ENCODE data around the gene HMGCLL1.

Gene HMGCLL1

DNA sequence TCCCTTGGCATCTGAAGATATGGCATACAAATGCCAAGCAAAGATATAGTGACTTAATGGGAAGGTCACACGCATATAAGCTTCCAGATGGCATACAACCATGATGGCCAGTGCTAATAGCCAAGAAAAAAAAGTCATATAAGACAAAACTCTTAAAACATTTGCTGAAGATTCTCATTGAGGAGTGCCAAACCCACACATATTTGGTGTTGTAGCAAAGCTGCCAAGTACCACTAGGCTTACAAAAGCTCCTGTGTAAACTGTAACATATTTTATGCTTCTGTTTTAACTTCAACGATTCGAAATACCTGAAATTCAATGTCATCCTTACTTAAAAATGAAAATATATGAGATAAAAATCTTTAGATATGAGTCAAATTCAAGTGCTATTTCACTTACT lies 123.0 kb downstream of the HMGCLL1 start:
- TF ChIP-seq ZC3H10 (CRISPR knock-in tag; IDR thresholded peaks at IDR 0.05): no peak
- ATAC-seq: no peak

GRCh38 chr6:55450005-55450404 lies 129.0 kb downstream of the HMGCLL1 start:
- ATAC-seq: no peak
- TF ChIP-seq ZFP3 (CRISPR knock-in tag; IDR thresholded peaks at IDR 0.05) (no peak), CSRNP3 (CRISPR knock-in tag; IDR thresholded peaks at IDR 0.05) (no peak), TOX (CRISPR knock-in tag; IDR thresholded peaks at IDR 0.05; ENCODE audit: borderline replicate concordance) (no peak), ARNTL (CRISPR knock-in tag; IDR thresholded peaks at IDR 0.05; ENCODE audit: borderline replicate concordance, low read depth) (no peak), BACH2 (CRISPR knock-in tag; IDR thresholded peaks at IDR 0.05; ENCODE audit: borderline replicate concordance) (no peak), RARB (CRISPR knock-in tag; IDR thresholded peaks at IDR 0.05) (no peak), TCF4 (CRISPR knock-in tag; IDR thresholded peaks at IDR 0.05; ENCODE audit: borderline replicate concordance) (no peak), ZNF70 (CRISPR knock-in tag; IDR thresholded peaks at IDR 0.05) (no peak), ZNF8 (CRISPR knock-in tag; IDR thresholded peaks at IDR 0.05) (no peak), OSR1 (CRISPR knock-in tag; IDR thresholded peaks at IDR 0.05) (no peak), PPARA (CRISPR knock-in tag; IDR thresholded peaks at IDR 0.05; ENCODE audit: borderline replicate concordance) (no peak), SNAI2 (CRISPR knock-in tag; IDR thresholded peaks at IDR 0.05) (no peak)
- TF ChIP-seq, protein P1, sequence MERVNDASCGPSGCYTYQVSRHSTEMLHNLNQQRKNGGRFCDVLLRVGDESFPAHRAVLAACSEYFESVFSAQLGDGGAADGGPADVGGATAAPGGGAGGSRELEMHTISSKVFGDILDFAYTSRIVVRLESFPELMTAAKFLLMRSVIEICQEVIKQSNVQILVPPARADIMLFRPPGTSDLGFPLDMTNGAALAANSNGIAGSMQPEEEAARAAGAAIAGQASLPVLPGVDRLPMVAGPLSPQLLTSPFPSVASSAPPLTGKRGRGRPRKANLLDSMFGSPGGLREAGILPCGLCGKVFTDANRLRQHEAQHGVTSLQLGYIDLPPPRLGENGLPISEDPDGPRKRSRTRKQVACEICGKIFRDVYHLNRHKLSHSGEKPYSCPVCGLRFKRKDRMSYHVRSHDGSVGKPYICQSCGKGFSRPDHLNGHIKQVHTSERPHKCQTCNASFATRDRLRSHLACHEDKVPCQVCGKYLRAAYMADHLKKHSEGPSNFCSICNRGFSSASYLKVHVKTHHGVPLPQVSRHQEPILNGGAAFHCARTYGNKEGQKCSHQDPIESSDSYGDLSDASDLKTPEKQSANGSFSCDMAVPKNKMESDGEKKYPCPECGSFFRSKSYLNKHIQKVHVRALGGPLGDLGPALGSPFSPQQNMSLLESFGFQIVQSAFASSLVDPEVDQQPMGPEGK (CRISPR knock-in tag; IDR thresholded peaks at IDR 0.05; ENCODE audit: borderline replicate concordance): no peak
- TF ChIP-seq, protein P2, sequence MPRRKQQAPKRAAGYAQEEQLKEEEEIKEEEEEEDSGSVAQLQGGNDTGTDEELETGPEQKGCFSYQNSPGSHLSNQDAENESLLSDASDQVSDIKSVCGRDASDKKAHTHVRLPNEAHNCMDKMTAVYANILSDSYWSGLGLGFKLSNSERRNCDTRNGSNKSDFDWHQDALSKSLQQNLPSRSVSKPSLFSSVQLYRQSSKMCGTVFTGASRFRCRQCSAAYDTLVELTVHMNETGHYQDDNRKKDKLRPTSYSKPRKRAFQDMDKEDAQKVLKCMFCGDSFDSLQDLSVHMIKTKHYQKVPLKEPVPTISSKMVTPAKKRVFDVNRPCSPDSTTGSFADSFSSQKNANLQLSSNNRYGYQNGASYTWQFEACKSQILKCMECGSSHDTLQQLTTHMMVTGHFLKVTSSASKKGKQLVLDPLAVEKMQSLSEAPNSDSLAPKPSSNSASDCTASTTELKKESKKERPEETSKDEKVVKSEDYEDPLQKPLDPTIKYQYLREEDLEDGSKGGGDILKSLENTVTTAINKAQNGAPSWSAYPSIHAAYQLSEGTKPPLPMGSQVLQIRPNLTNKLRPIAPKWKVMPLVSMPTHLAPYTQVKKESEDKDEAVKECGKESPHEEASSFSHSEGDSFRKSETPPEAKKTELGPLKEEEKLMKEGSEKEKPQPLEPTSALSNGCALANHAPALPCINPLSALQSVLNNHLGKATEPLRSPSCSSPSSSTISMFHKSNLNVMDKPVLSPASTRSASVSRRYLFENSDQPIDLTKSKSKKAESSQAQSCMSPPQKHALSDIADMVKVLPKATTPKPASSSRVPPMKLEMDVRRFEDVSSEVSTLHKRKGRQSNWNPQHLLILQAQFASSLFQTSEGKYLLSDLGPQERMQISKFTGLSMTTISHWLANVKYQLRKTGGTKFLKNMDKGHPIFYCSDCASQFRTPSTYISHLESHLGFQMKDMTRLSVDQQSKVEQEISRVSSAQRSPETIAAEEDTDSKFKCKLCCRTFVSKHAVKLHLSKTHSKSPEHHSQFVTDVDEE (CRISPR knock-in tag; IDR thresholded peaks at IDR 0.05): no peak

DNA sequence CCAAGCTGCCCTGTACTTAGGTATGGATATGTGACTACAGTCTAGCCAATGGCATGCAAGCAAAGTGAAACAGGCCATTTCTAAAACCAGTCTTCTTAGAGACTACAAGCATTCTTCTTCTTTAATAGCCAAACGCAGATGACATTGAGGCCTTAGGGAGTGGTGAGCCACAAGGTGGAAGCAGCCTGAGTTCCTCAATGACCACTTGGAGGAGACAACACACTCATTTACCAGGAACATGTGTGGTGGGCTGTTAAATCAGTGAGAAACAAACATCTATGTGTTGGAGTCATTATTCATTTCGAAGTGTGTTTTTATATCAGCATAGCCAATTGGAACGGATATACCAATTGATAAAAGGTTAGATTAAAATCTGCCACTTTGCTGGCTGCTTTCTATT lies 129.8 kb downstream of the HMGCLL1 start:
- TF ChIP-seq TOX (CRISPR knock-in tag; IDR thresholded peaks at IDR 0.05; ENCODE audit: borderline replicate concordance): no peak
- no peak for TF ChIP-seq PPARA (CRISPR knock-in tag; IDR thresholded peaks at IDR 0.05; ENCODE audit: borderline replicate concordance)
- TF ChIP-seq RARB (CRISPR knock-in tag; IDR thresholded peaks at IDR 0.05): no peak
- TF ChIP-seq ESRRG (CRISPR knock-in tag; IDR thresholded peaks at IDR 0.05): no peak
- no peak for TF ChIP-seq ZNF565 (CRISPR knock-in tag; conservative IDR thresholded peaks at IDR 0.05; ENCODE audit: low read depth)
- TF ChIP-seq ZNF8 (CRISPR knock-in tag; IDR thresholded peaks at IDR 0.05): no peak
- no peak for TF ChIP-seq ARNTL (CRISPR knock-in tag; IDR thresholded peaks at IDR 0.05; ENCODE audit: borderline replicate concordance, low read depth)
- TF ChIP-seq BACH2 (CRISPR knock-in tag; IDR thresholded peaks at IDR 0.05; ENCODE audit: borderline replicate concordance): no peak
- no peak for TF ChIP-seq CREB5 (CRISPR knock-in tag; IDR thresholded peaks at IDR 0.05; ENCODE audit: low read depth)
- TF ChIP-seq ZFP30 (CRISPR knock-in tag; IDR thresholded peaks at IDR 0.05): no peak
- no peak for TF ChIP-seq SNAI2 (CRISPR knock-in tag; IDR thresholded peaks at IDR 0.05)
- no peak for TF ChIP-seq CSDC2 (CRISPR knock-in tag; IDR thresholded peaks at IDR 0.05)
- ATAC-seq: no peak

DNA sequence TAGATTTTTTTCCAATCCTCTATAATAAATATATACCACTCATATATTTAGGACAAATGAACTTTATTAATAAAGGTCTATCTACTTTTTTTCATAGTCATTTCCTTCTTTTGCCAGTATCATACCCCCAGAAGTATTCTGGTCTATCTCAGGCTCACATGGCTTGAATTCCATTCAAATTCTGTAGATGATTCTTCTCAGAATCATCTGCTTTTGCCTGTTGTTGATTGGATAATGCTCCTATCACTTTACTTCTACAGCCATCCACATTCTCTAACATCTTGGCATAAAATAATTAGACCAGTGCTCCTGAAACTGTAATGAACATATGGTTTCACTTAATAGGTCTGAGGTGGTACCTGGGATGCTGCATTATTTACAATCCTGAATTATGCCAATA lies 130.5 kb downstream of the HMGCLL1 start:
- TF ChIP-seq ZNF565 (CRISPR knock-in tag; conservative IDR thresholded peaks at IDR 0.05; ENCODE audit: low read depth) (no peak), ZFP3 (CRISPR knock-in tag; IDR thresholded peaks at IDR 0.05) (no peak), ESRRG (CRISPR knock-in tag; IDR thresholded peaks at IDR 0.05) (no peak), CREB5 (CRISPR knock-in tag; IDR thresholded peaks at IDR 0.05; ENCODE audit: low read depth) (no peak), ZNF8 (CRISPR knock-in tag; IDR thresholded peaks at IDR 0.05) (no peak), TOX (CRISPR knock-in tag; IDR thresholded peaks at IDR 0.05; ENCODE audit: borderline replicate concordance) (no peak), ZC3H10 (CRISPR knock-in tag; IDR thresholded peaks at IDR 0.05) (no peak), BACH2 (CRISPR knock-in tag; IDR thresholded peaks at IDR 0.05; ENCODE audit: borderline replicate concordance) (no peak), SNAI2 (CRISPR knock-in tag; IDR thresholded peaks at IDR 0.05) (no peak), GLIS3 (CRISPR knock-in tag; IDR thresholded peaks at IDR 0.05) (no peak), ZFP30 (CRISPR knock-in tag; IDR thresholded peaks at IDR 0.05) (no peak), ISL1 (CRISPR knock-in tag; IDR thresholded peaks at IDR 0.05) (no peak), POU6F1 (CRISPR knock-in tag; IDR thresholded peaks at IDR 0.05; ENCODE audit: borderline replicate concordance, low read depth) (no peak), RARB (CRISPR knock-in tag; IDR thresholded peaks at IDR 0.05) (no peak), ARNTL (CRISPR knock-in tag; IDR thresholded peaks at IDR 0.05; ENCODE audit: borderline replicate concordance, low read depth) (no peak), TCF4 (CRISPR knock-in tag; IDR thresholded peaks at IDR 0.05; ENCODE audit: borderline replicate concordance) (no peak)
- ATAC-seq: no peak; the same call in 2 of the 3 replicates

Data from SK-N-SH treated with all-trans-retinoic acid at 6 μM for 48 hours (cell line).